HEK293 (cell line): ENCODE results near the gene KIFC1.

Experiments
- CTCF ChIP-seq: fragments of 450-650 bp; formaldehyde crosslinking; IDR thresholded peaks from 2 replicates; pipeline ENCODE4 v1.5.1; 2016; ENCODE audit warnings: missing biosample characterization, missing genetic modification characterization
- GLI2 ChIP-seq: fragments of 450-650 bp; formaldehyde crosslinking; IDR thresholded peaks from 2 replicates; pipeline ENCODE4; 2017; ENCODE audit warnings: missing biosample characterization, missing genetic modification characterization, low read depth, borderline replicate concordance
- KLF1 ChIP-seq: fragments of 450-650 bp; formaldehyde crosslinking; IDR thresholded peaks from 2 replicates; pipeline ENCODE4 v1.5.1; 2016; ENCODE audit warnings: missing biosample characterization, missing genetic modification characterization
- KLF9 ChIP-seq: fragments of 450-650 bp; formaldehyde crosslinking; IDR thresholded peaks from 2 replicates; pipeline ENCODE4 v1.5.1; 2016; ENCODE audit warnings: missing biosample characterization, missing genetic modification characterization, low read depth
- SALL2 ChIP-seq: fragments of 450-650 bp; formaldehyde crosslinking; IDR thresholded peaks from 2 replicates; pipeline ENCODE4 v1.5.0; 2017; ENCODE audit warnings: missing biosample characterization, mild to moderate bottlenecking, missing genetic modification characterization, borderline replicate concordance
- SCRT2 ChIP-seq: fragments of 450-650 bp; formaldehyde crosslinking; IDR thresholded peaks from 2 replicates; pipeline ENCODE4 v1.5.1; 2016; ENCODE audit warnings: missing biosample characterization, missing genetic modification characterization
- ZBTB20 ChIP-seq: fragments of 450-650 bp; formaldehyde crosslinking; IDR thresholded peaks from 2 replicates; pipeline ENCODE4 v1.5.1; 2016; ENCODE audit warnings: missing biosample characterization, missing genetic modification characterization
- ZBTB8A ChIP-seq: fragments of 450-650 bp; formaldehyde crosslinking; IDR thresholded peaks from 2 replicates; pipeline ENCODE4 v1.5.1; 2016; ENCODE audit warnings: missing biosample characterization, missing genetic modification characterization
- ZNF138 ChIP-seq: fragments of 450-650 bp; formaldehyde crosslinking; IDR thresholded peaks from 2 replicates; pipeline ENCODE4 v1.5.1; 2016; ENCODE audit warnings: missing biosample characterization, missing genetic modification characterization, borderline replicate concordance
- ZNF175 ChIP-seq: fragments of 450-650 bp; formaldehyde crosslinking; IDR thresholded peaks from 2 replicates; pipeline ENCODE4 v1.5.1; 2016; ENCODE audit warnings: missing biosample characterization, missing genetic modification characterization
- ZNF2 ChIP-seq: fragments of 450-650 bp; formaldehyde crosslinking; IDR thresholded peaks from 2 replicates; pipeline ENCODE4 v1.5.1; 2016; ENCODE audit warnings: missing biosample characterization, missing genetic modification characterization
- ZNF433 ChIP-seq: fragments of 450-650 bp; formaldehyde crosslinking; IDR thresholded peaks from 2 replicates; pipeline ENCODE4 v1.5.1; 2016; ENCODE audit warnings: missing biosample characterization, missing genetic modification characterization, low read depth
- ZNF514 ChIP-seq: fragments of 450-650 bp; formaldehyde crosslinking; IDR thresholded peaks from 2 replicates; pipeline ENCODE4 v1.5.1; 2016; ENCODE audit warnings: missing biosample characterization, missing genetic modification characterization
- ZNF544 ChIP-seq: fragments of 450-650 bp; formaldehyde crosslinking; IDR thresholded peaks from 2 replicates; pipeline ENCODE4 v1.5.0; 2017; ENCODE audit warnings: missing biosample characterization, missing genetic modification characterization
- ZNF555 ChIP-seq: fragments of 450-650 bp; formaldehyde crosslinking; conservative IDR thresholded peaks from 2 replicates; pipeline ENCODE4 v1.5.1; 2017; ENCODE audit warnings: missing biosample characterization, mild to moderate bottlenecking, missing genetic modification characterization, inconsistent platforms
- ZNF610 ChIP-seq: fragments of 450-650 bp; formaldehyde crosslinking; IDR thresholded peaks from 2 replicates; pipeline ENCODE4 v1.5.1; 2016; ENCODE audit warnings: missing biosample characterization, missing genetic modification characterization, borderline replicate concordance
- ZNF621 ChIP-seq: fragments of 450-650 bp; formaldehyde crosslinking; IDR thresholded peaks from 2 replicates; pipeline ENCODE4 v1.5.1; 2017; ENCODE audit warnings: missing biosample characterization, missing genetic modification characterization
- ZNF623 ChIP-seq: fragments of 450-650 bp; formaldehyde crosslinking; IDR thresholded peaks from 2 replicates; pipeline ENCODE4 v1.5.1; 2016; ENCODE audit warnings: missing biosample characterization, missing genetic modification characterization
- ZNF747 ChIP-seq: fragments of 450-650 bp; formaldehyde crosslinking; IDR thresholded peaks from 2 replicates; pipeline ENCODE4 v1.5.1; 2016; ENCODE audit warnings: missing biosample characterization, missing genetic modification characterization
- ZNF776 ChIP-seq: fragments of 450-650 bp; formaldehyde crosslinking; IDR thresholded peaks from 2 replicates; pipeline ENCODE4 v1.5.0; 2017; ENCODE audit warnings: missing biosample characterization, missing genetic modification characterization, borderline replicate concordance
- ZNF777 ChIP-seq: fragments of 450-650 bp; formaldehyde crosslinking; IDR thresholded peaks from 2 replicates; pipeline ENCODE4 v1.5.1; 2017; ENCODE audit warnings: missing biosample characterization, missing genetic modification characterization, borderline replicate concordance
- TF ChIP-seq, protein P1 (sequence below): fragments of 450-650 bp; formaldehyde crosslinking; IDR thresholded peaks from 2 replicates; pipeline ENCODE4 v1.5.1; 2016; ENCODE audit warnings: missing biosample characterization, missing genetic modification characterization
- TF ChIP-seq, protein P2 (sequence below): fragments of 450-650 bp; formaldehyde crosslinking; IDR thresholded peaks from 2 replicates; pipeline ENCODE4 v1.5.1; 2016; ENCODE audit warnings: missing biosample characterization, missing genetic modification characterization
- TF ChIP-seq, protein P3 (sequence below): fragments of 450-650 bp; formaldehyde crosslinking; IDR thresholded peaks from 2 replicates; pipeline ENCODE4 v1.5.1; 2016; ENCODE audit warnings: missing biosample characterization, missing genetic modification characterization
- TF ChIP-seq, protein P4 (sequence below): fragments of 450-650 bp; formaldehyde crosslinking; IDR thresholded peaks from 2 replicates; pipeline ENCODE4 v1.5.1; 2016; ENCODE audit warnings: missing biosample characterization, missing genetic modification characterization
- TF ChIP-seq, protein P5 (sequence below): fragments of 450-650 bp; formaldehyde crosslinking; IDR thresholded peaks from 2 replicates; pipeline ENCODE4 v1.5.1; 2016; ENCODE audit warnings: missing biosample characterization, missing genetic modification characterization
- TF ChIP-seq, protein P6 (sequence below): fragments of 450-650 bp; formaldehyde crosslinking; IDR thresholded peaks from 2 replicates; pipeline ENCODE4 v1.5.1; 2016; ENCODE audit warnings: missing biosample characterization, missing genetic modification characterization

KIFC1 gene

GRCh38 chr6:33428224-33428965 lies 36.8 kb downstream of the KIFC1 start (continued):
- TF ChIP-seq ZBTB8A (tag by site-specific recombination) (no peak), KLF1 (tag by site-specific recombination) (no peak), ZNF544 (tag by site-specific recombination) (no peak), ZNF776 (tag by site-specific recombination) (no peak), ZNF747 (no peak), ZNF621 (tag by site-specific recombination) (no peak), KLF9 (no peak), ZNF623 (tag by site-specific recombination) (no peak), ZNF610 (no peak), SCRT2 (tag by site-specific recombination) (no peak), ZNF555 (tag by site-specific recombination) (no peak), ZNF138 (no peak), ZBTB20 (peak; percentile 59; the same call in 1 of the 2 replicates), SALL2 (tag by site-specific recombination) (no peak), ZNF175 (tag by site-specific recombination) (no peak), ZNF514 (tag by site-specific recombination) (no peak), ZNF777 (no peak), GLI2 (no peak), ZNF2 (tag by site-specific recombination) (no peak), ZNF433 (tag by site-specific recombination) (no peak), CTCF (tag by site-specific recombination) (peak; percentile 53)
- TF ChIP-seq, protein P1, sequence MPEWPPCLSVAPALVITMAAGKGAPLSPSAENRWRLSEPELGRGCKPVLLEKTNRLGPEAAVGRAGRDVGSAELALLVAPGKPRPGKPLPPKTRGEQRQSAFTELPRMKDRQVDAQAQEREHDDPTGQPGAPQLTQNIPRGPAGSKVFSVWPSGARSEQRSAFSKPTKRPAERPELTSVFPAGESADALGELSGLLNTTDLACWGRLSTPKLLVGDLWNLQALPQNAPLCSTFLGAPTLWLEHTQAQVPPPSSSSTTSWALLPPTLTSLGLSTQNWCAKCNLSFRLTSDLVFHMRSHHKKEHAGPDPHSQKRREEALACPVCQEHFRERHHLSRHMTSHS (tag by site-specific recombination), result no peak
- TF ChIP-seq, protein P2, sequence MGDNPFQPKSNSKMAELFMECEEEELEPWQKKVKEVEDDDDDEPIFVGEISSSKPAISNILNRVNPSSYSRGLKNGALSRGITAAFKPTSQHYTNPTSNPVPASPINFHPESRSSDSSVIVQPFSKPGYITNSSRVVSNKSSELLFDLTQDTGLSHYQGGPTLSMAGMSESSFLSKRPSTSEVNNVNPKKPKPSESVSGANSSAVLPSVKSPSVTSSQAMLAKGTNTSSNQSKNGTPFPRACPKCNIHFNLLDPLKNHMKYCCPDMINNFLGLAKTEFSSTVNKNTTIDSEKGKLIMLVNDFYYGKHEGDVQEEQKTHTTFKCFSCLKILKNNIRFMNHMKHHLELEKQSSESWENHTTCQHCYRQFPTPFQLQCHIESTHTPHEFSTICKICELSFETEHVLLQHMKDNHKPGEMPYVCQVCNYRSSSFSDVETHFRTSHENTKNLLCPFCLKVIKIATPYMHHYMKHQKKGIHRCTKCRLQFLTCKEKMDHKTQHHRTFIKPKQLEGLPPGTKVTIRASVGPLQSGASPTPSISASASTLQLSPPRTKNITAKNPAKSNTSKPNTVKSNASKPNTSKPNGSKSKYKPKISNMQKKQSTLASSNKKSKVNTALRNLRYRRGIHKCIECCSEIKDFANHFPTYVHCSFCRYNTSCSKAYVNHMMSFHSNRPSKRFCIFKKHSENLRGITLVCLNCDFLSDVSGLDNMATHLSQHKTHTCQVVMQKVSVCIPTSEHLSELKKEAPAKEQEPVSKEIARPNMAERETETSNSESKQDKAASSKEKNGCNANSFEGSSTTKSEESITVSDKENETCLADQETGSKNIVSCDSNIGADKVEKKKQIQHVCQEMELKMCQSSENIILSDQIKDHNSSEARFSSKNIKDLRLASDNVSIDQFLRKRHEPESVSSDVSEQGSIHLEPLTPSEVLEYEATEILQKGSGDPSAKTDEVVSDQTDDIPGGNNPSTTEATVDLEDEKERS (tag by site-specific recombination), result no peak
- TF ChIP-seq, protein P3, sequence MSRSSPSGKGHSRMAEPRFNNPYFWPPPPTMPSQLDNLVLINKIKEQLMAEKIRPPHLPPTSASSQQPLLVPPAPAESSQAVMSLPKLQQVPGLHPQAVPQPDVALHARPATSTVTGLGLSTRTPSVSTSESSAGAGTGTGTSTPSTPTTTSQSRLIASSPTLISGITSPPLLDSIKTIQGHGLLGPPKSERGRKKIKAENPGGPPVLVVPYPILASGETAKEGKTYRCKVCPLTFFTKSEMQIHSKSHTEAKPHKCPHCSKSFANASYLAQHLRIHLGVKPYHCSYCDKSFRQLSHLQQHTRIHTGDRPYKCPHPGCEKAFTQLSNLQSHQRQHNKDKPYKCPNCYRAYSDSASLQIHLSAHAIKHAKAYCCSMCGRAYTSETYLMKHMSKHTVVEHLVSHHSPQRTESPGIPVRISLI (tag by site-specific recombination), result no peak
- TF ChIP-seq, protein P4, sequence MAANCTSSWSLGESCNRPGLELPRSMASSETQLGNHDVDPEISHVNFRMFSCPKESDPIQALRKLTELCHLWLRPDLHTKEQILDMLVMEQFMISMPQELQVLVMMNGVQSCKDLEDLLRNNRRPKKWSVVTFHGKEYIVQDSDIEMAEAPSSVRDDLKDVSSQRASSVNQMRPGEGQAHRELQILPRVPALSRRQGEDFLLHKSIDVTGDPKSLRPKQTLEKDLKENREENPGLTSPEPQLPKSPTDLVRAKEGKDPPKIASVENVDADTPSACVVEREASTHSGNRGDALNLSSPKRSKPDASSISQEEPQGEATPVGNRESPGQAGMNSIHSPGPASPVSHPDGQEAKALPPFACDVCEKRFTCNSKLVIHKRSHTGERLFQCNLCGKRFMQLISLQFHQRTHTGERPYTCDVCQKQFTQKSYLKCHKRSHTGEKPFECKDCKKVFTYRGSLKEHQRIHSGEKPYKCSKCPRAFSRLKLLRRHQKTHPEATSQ, result peak; percentile 44; the same call in 1 of the 2 replicates
- TF ChIP-seq, protein P5, sequence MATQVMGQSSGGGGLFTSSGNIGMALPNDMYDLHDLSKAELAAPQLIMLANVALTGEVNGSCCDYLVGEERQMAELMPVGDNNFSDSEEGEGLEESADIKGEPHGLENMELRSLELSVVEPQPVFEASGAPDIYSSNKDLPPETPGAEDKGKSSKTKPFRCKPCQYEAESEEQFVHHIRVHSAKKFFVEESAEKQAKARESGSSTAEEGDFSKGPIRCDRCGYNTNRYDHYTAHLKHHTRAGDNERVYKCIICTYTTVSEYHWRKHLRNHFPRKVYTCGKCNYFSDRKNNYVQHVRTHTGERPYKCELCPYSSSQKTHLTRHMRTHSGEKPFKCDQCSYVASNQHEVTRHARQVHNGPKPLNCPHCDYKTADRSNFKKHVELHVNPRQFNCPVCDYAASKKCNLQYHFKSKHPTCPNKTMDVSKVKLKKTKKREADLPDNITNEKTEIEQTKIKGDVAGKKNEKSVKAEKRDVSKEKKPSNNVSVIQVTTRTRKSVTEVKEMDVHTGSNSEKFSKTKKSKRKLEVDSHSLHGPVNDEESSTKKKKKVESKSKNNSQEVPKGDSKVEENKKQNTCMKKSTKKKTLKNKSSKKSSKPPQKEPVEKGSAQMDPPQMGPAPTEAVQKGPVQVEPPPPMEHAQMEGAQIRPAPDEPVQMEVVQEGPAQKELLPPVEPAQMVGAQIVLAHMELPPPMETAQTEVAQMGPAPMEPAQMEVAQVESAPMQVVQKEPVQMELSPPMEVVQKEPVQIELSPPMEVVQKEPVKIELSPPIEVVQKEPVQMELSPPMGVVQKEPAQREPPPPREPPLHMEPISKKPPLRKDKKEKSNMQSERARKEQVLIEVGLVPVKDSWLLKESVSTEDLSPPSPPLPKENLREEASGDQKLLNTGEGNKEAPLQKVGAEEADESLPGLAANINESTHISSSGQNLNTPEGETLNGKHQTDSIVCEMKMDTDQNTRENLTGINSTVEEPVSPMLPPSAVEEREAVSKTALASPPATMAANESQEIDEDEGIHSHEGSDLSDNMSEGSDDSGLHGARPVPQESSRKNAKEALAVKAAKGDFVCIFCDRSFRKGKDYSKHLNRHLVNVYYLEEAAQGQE (tag by site-specific recombination), result no peak
- TF ChIP-seq, protein P6, sequence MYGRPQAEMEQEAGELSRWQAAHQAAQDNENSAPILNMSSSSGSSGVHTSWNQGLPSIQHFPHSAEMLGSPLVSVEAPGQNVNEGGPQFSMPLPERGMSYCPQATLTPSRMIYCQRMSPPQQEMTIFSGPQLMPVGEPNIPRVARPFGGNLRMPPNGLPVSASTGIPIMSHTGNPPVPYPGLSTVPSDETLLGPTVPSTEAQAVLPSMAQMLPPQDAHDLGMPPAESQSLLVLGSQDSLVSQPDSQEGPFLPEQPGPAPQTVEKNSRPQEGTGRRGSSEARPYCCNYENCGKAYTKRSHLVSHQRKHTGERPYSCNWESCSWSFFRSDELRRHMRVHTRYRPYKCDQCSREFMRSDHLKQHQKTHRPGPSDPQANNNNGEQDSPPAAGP (tag by site-specific recombination), result peak; percentile 28; the same call in 1 of the 2 replicates
